Measurements from ENCODE around the gene TAC3. TPM values are rescaled to one million over a fixed set of nuclear protein-coding genes. Genes with fewer than 3 reads are reported as not detected.
A peak's percentile ranks its signal among the peaks of the same experiment; 100 is the strongest.

Gene TAC3
- total and polyA plus RNA-seq, 9 donors = 0.40 to 2.2 TPM; not detected in 7

DNA sequence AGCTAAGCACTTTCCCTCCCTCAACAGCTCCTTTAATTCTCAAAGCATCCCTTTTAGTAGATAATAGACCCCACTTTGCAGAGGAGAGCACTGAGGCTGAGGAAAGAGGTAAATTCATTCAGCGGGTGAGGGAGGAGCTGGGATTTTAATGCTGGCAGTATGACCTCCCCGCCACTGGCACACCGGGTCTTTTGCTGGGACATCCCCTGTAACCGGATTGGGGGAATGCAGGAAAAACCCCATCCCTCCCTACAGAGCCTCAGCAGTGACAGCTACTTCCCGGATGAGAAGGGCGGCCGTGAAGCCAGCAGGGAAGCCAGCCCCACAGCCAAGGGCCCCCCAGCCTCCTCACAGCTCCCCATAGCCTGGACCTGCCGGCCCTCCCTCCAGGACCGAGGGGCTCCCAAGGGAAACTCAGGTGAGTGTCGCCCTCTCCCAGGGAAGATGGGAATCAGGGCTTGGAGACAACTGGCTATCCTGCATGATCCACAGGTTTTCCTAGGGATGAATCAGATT is 22.0 kb downstream of the TAC3 start:
- intact Hi-C loops (cut with DNase I) = no loop called here
- 60 to 67% (median 66%) methylated on average over 10 of the region's 10 CpGs for WGBS, 3 donors

GRCh38 chr12:56993346-56993745 is 23.0 kb downstream of the TAC3 start:
- no peak for TF ChIP-seq EP300 (IDR thresholded peaks at IDR 0.05)
- no peak overlapping the region for H3K4me3 ChIP-seq
- no peaks in the 10 kb centered on the region for H3K9me3 ChIP-seq
- no peaks in the 10 kb centered on the region for H3K4me1 ChIP-seq (ENCODE audit: insufficient read depth)
- DNase-seq = no peak
- H3K27ac ChIP-seq = no peak overlapping the region
- WGBS, 3 donors = 73 to 78% (median 74%) methylated on average over 10 of the region's 10 CpGs
- intact Hi-C loops (cut with DNase I) = no loop called here
- no peaks in the 10 kb centered on the region for H3K36me3 ChIP-seq
- H3K27me3 ChIP-seq = no peaks in the 10 kb centered on the region

More for the DNA sequence above, 22.0 kb downstream of the TAC3 start:
- Histone ChIP-seq H3K4me3 (no peak overlapping the region), H3K4me1 (ENCODE audit: insufficient read depth) (no peaks in the 10 kb centered on the region), H3K9me3 (no peaks in the 10 kb centered on the region), H3K36me3 (no peaks in the 10 kb centered on the region), H3K27ac (no peak overlapping the region), H3K27me3 (no peaks in the 10 kb centered on the region)
- TF ChIP-seq POLR2A (IDR thresholded peaks at IDR 0.05) = no peak
- TF ChIP-seq, protein P1, sequence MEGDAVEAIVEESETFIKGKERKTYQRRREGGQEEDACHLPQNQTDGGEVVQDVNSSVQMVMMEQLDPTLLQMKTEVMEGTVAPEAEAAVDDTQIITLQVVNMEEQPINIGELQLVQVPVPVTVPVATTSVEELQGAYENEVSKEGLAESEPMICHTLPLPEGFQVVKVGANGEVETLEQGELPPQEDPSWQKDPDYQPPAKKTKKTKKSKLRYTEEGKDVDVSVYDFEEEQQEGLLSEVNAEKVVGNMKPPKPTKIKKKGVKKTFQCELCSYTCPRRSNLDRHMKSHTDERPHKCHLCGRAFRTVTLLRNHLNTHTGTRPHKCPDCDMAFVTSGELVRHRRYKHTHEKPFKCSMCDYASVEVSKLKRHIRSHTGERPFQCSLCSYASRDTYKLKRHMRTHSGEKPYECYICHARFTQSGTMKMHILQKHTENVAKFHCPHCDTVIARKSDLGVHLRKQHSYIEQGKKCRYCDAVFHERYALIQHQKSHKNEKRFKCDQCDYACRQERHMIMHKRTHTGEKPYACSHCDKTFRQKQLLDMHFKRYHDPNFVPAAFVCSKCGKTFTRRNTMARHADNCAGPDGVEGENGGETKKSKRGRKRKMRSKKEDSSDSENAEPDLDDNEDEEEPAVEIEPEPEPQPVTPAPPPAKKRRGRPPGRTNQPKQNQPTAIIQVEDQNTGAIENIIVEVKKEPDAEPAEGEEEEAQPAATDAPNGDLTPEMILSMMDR (IDR thresholded peaks at IDR 0.05) = no peak
- TF ChIP-seq EP300 (IDR thresholded peaks at IDR 0.05) = no peak
- no peak for DNase-seq

DNA sequence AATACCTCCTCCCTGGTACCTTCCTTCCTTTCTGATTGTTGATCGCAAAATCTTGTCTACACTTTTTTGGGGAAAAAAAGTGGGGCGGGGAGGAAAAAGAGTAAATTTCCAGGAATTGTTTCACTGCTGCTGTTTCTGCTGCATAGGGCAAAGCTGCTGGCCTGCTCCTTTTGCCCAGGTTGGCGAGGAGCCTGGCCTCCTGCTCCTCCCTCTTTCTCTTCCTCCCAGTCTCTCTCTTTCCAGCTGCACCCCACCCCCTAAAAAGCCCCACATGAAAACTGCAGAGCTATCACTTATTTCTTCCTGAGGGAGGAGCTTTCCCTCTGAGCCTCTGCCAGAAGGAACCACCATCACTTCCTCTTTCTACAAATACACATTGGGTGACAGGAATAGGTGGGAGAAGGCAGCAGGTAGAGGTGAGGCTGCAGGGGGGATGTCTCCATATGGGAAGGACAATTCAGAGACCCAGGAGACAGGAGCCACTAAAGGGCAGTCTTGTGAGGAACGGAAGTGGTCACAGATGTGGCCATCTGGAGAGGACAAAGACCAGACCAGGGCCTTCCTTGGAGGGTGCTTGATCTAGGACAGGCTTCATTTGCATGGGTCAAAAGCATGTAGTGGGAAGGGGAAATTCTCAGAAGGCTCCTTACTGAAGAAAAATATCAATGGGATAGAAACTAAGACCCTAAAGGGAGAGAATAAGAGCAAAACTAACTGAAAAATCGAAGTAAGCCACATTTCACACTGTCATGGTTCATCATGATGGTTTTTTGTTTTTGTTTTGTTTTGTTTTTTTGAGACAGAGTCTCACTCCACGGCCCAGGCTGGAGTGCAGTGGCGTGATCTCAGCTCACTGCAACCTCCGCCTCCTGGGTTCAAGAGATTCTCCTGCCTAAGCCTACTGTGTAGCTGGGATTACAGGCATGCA is 24.7 kb downstream of the TAC3 start:
- Histone ChIP-seq H3K27me3 (no peaks in the 10 kb centered on the region), H3K4me1 (ENCODE audit: insufficient read depth) (no peaks in the 10 kb centered on the region), H3K4me3 (no peak overlapping the region), H3K9me3 (no peaks in the 10 kb centered on the region), H3K27ac (no peak overlapping the region), H3K36me3 (no peaks in the 10 kb centered on the region)
- WGBS, 3 donors = 62 to 69% (median 62%) methylated on average over 8 of the region's 8 CpGs
- intact Hi-C loops (cut with DNase I) = no loop called here
- TF ChIP-seq, protein P1 (IDR thresholded peaks at IDR 0.05) = no peak
- TF ChIP-seq POLR2A (IDR thresholded peaks at IDR 0.05) (no peak), EP300 (IDR thresholded peaks at IDR 0.05) (no peak)
- DNase-seq = peak in 2 of 5 donors; percentile 41 to 59

GRCh38 chr12:56990648-56991318 is 25.5 kb downstream of the TAC3 start:
- Histone ChIP-seq H3K4me3 (no peak overlapping the region), H3K27me3 (no peaks in the 10 kb centered on the region), H3K9me3 (no peaks in the 10 kb centered on the region), H3K27ac (no peak overlapping the region), H3K4me1 (ENCODE audit: insufficient read depth) (no peaks in the 10 kb centered on the region), H3K36me3 (no peaks in the 10 kb centered on the region)
- TF ChIP-seq POLR2A (IDR thresholded peaks at IDR 0.05) = no peak
- TF ChIP-seq, protein P1 (IDR thresholded peaks at IDR 0.05) = no peak
- TF ChIP-seq EP300 (IDR thresholded peaks at IDR 0.05) = no peak
- intact Hi-C loops (cut with DNase I) = no loop called here
- DNase-seq = no peak
- 46 to 67% (median 58%) methylated on average over 7 of the region's 7 CpGs for WGBS, 3 donors

Data from ovary (tissue), 9 donors.